Ascending aorta (tissue), 2 donors: ENCODE measurements around the gene IQGAP2. TPM values are rescaled to one million over a fixed set of nuclear protein-coding genes. Genes with fewer than 3 reads are reported as not detected.

Experiments
- DNase-seq, 2 donors: peaks; one replicate each; pipeline ENCODE4 v3.0.0-alpha.2; 2019; ENCODE audit warnings: low spot score in 2 of 2
- H3K27ac ChIP-seq, 2 donors: fragments of 200-600 bp; sonication (generic); one replicate each; pipeline ENCODE4 v1.5.1; 2016 to 2017; ENCODE audit warnings: mild to moderate bottlenecking in 1 of 2
- H3K27me3 ChIP-seq: fragments of 200-600 bp; sonication (generic); one replicate; pipeline ENCODE4 v1.5.1; 2017
- H3K36me3 ChIP-seq, 2 donors: fragments of 200-600 bp; sonication (generic); one replicate each; pipeline ENCODE4 v1.5.1; 2016
- H3K4me1 ChIP-seq, 2 donors: fragments of 200-600 bp; sonication (generic); one replicate each; pipeline ENCODE4 v1.5.1; 2016 to 2017; ENCODE audit warnings: mild to moderate bottlenecking in 1 of 2
- H3K4me3 ChIP-seq, 2 donors: fragments of 200-600 bp; sonication (generic); one replicate each; pipeline ENCODE4 v1.5.1; 2016 to 2017; ENCODE audit warnings: mild to moderate bottlenecking in 1 of 2
- H3K9me3 ChIP-seq, 2 donors: fragments of 200-600 bp; sonication (generic); one replicate each; pipeline ENCODE4 v1.5.1; 2016
- CTCF ChIP-seq, 3 experiments: fragments of 200-600 bp in 2 of 3; fragments of 450-650 bp in 1 of 3; sonication (generic) in 2 of 3; IDR thresholded peaks; one replicate each; pipeline ENCODE4 v1.5.1; 2016 to 2019; ENCODE audit warnings: antibody characterized with exemption in 3 of 3, mild to moderate bottlenecking in 1 of 3, moderate library complexity in 1 of 3
- intact Hi-C: fragments of 100-400 bp; cut with DNase I; formaldehyde crosslinking; loops from one replicate; pipeline ENCODE4 v1.15.1; 2023
- total RNA-seq: library from RNA; depleted of rRNA; stranded (reverse); fragments of >200 nt; gene quantifications from one replicate; pipeline ENCODE4 v1.1.0, GENCODE V29; 2016

IQGAP2 gene
- total RNA-seq, 1 donor from 2014 or later, result 19.8 TPM

DNA sequence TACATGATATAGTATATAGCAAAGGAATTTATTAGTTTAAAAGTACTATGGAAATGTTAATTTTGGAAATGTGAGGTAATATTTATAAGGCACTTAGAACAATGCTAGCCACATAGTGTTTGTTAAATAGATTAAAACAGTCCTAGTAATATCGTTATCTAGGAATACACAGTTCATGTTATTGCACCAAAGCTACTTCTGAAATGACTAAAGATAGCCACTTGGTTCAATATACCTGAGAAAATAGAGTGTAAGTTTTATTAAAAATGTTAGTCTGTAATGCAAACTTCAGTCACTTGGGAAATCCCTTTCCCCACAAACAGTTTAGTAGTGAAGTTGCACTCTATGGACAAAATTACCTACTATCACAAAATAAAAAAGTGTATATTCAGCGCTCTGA is 297.5 kb downstream of the IQGAP2 start:
- Histone ChIP-seq H3K4me3 (no peak overlapping the region), H3K36me3 (no peaks in the 10 kb centered on the region), H3K27ac (no peak overlapping the region), H3K27me3 (no peaks in the 10 kb centered on the region), H3K9me3 (no peaks in the 10 kb centered on the region), H3K4me1 (no peaks in the 10 kb centered on the region)
- intact Hi-C loops, result no loop called here
- no peak for TF ChIP-seq CTCF (IDR thresholded peaks at IDR 0.05)
- DNase-seq, result no peak

DNA sequence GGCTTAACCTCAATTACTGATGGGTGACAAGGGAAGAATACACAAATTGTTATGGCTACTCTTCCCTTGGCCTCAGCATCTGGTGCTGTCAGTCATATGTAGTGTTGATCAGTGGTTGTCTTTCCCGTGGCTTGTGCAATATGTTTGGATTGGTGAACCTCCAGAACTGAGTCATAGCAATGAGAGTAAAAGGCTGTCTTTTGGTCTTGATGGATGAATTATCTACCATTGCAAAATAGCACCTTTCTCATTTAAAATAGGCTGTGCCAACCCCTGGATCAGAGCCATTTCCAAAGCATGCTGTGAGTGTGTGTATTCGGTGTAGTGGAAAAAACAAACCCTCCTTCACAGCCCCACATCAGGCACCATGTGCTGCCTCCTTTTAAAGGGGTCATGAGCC is 298.2 kb downstream of the IQGAP2 start:
- no peaks in the 10 kb centered on the region for H3K4me1 ChIP-seq
- H3K9me3 ChIP-seq, result no peaks in the 10 kb centered on the region
- H3K27me3 ChIP-seq, result no peaks in the 10 kb centered on the region
- TF ChIP-seq CTCF (IDR thresholded peaks at IDR 0.05), result no peak
- no peaks in the 10 kb centered on the region for H3K36me3 ChIP-seq
- H3K27ac ChIP-seq, result no peak overlapping the region
- no peak for DNase-seq
- intact Hi-C loops, result no loop called here
- no peak overlapping the region for H3K4me3 ChIP-seq

- DNase-seq, result no peak
- no peak for TF ChIP-seq CTCF (IDR thresholded peaks at IDR 0.05)
- Histone ChIP-seq H3K9me3 (no peaks in the 10 kb centered on the region), H3K27ac (no peak overlapping the region), H3K27me3 (no peaks in the 10 kb centered on the region), H3K4me3 (no peak overlapping the region), H3K36me3 (no peaks in the 10 kb centered on the region), H3K4me1 (no peaks in the 10 kb centered on the region)
- intact Hi-C loops, result no loop called here
Observed at GRCh38 chr5:76703707-76704106, 300.6 kb downstream of the IQGAP2 start.

DNA sequence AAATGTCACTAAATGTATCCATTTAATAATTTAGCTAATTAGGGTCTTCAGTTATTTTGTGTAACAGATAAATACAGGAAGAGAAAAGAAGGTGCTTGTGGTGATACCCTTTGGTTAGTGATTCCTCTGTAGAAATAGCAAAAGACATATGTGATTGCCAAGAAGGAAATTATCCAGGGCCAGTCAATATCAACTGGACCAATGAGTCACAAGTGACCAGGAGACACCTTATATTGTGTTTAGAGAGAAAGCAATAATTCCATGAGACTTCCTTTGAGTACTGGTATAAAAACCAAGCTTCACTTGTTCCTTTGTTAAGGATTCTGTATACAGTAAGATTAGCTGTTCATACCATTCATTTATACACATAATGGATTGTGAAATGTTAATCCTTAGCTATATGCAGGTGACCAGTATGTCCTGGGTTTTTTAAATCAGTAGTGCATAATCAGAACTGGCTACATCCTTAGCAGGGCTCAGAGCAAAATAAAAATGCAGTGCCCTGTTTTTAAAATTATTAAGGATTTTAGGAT is 301.1 kb downstream of the IQGAP2 start:
- Histone ChIP-seq H3K4me3 (no peak overlapping the region), H3K9me3 (no peaks in the 10 kb centered on the region), H3K4me1 (no peaks in the 10 kb centered on the region), H3K27me3 (no peaks in the 10 kb centered on the region), H3K36me3 (no peaks in the 10 kb centered on the region), H3K27ac (no peak overlapping the region)
- TF ChIP-seq CTCF (IDR thresholded peaks at IDR 0.05), result no peak
- DNase-seq, result no peak
- intact Hi-C loops, result no loop called here

DNA sequence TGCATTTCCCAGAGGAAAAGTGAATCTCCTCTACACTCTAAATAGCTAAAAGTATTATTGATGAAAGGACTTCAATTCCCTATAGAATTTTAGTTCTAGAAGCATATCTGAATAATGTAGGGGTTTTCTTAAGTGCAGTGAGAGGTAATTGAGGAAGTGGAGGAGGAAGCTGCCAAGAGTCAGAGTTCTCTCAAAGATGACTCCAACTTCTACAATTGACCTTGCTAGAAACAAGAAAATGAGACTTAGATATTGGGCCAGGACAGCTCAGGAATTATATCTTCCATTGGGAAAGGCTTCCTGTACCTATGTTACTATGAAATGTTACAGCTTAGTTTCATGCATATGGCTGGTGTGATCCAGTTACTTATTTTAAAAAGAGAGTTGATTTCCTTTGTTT is 302.5 kb downstream of the IQGAP2 start:
- H3K27ac ChIP-seq, result no peak overlapping the region
- no peaks in the 10 kb centered on the region for H3K9me3 ChIP-seq
- no peaks in the 10 kb centered on the region for H3K4me1 ChIP-seq
- DNase-seq, result no peak
- no peak for TF ChIP-seq CTCF (IDR thresholded peaks at IDR 0.05)
- H3K4me3 ChIP-seq, result no peak overlapping the region
- H3K36me3 ChIP-seq, result no peaks in the 10 kb centered on the region
- intact Hi-C loops, result no loop called here
- no peaks in the 10 kb centered on the region for H3K27me3 ChIP-seq

DNA sequence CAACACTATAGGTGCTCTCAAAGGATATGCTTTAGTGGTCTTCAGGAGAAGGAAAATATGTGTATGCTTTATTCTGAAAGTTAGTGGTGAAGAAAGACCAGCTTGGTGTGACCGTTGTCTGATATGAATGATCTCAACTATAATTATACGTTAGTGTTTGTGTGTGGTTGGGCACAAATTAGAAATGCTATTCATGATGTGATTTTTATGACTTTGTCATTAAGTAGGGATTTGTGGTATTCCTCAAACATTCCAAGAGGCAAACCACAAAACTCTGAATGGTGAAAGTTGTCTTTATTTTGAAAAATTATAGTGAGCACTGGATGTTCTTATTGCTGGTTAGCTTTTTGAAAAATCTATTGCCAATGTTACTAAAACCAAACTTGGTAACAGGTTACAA is 306.7 kb downstream of the IQGAP2 start:
- no peak for DNase-seq
- intact Hi-C loops, result no loop called here
- TF ChIP-seq CTCF (IDR thresholded peaks at IDR 0.05), result no peak
- H3K4me1 ChIP-seq, result peaks cover 0 to 3% of the 10 kb centered on the region in 2 donors
- H3K9me3 ChIP-seq, result no peaks in the 10 kb centered on the region
- H3K4me3 ChIP-seq, result no peak overlapping the region
- no peak overlapping the region for H3K27ac ChIP-seq
- H3K27me3 ChIP-seq, result no peaks in the 10 kb centered on the region
- H3K36me3 ChIP-seq, result no peaks in the 10 kb centered on the region
